NCI-H1092 (cell line): Measurements from ENCODE around the gene TRAF3IP3.

Source experiments
- DNase-seq: peaks from one replicate; lab custom pipeline; 2025; lab: John Stamatoyannopoulos, UW

The TRAF3IP3 gene

DNA sequence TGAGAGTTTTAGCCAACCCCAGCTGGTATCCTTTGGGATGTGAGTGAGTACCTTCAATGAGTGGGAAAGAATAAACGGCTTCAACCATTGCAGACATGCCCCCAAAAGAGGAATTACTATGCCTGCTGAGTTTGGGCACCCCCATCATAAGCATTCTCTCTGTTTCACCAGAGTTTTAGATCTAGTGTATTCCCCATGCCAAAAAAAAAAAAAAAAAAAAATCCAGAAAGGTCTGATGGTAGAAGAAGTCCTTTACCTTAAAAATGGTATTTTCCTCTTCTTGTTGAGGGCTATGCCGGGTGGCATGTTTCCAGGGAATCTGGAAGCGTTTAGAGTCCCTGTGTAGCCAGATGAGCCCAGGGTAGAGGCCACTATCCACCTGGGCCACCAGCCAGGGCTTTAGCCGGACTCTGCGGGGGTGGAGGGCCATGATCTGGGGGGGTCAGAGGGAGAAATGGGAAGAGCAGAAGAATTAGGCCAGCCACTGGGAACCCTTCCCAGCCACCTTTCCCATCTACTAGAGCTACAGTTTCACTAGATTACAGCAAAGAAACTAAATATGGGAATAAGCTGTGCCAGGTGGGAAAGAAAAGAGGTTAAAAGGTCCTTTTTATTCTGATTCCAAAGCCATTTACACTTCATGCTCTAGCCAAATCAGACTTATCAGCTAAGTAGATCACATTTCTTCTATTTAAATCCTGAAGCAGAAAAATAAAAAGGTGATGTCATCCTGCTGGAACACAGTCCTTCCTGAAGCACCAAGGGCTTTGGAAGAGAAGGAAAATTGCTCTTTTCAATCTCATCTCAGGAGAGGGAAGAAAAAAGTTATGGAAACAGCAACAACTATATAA is 45.4 kb downstream of the TRAF3IP3 start:
- DNase-seq = peak; percentile 58

DNA sequence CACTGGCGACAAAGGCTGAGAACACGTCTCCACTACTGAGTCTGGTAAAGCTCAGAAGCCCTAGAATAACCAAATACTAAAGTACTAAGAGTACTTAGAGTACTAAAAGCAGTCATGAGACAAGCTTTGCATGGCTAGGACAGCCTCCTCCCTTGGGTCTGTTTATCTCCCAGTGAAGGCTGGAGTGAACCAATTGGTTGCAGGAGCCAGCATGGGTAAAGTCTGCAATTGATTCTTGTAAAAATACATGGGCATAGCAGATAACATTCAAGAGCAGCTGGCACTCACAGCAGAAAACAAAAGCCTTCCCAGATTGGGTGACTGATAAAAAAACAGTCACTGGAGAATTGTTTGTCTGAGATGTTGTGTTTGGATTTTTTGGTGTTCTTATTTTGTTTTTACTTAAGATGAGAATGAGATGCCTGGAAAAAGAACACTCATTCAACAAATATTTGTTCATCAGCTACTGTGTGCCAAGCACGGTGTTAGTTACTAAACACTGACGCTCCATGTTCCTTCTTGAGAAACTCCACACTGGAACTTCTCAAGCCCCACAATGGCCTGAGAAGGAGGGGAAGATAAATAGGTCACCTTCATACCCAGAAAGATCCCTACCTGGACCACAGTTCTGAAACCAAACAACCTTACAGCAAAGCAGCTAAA is 46.4 kb downstream of the TRAF3IP3 start:
- no peak for DNase-seq

DNA sequence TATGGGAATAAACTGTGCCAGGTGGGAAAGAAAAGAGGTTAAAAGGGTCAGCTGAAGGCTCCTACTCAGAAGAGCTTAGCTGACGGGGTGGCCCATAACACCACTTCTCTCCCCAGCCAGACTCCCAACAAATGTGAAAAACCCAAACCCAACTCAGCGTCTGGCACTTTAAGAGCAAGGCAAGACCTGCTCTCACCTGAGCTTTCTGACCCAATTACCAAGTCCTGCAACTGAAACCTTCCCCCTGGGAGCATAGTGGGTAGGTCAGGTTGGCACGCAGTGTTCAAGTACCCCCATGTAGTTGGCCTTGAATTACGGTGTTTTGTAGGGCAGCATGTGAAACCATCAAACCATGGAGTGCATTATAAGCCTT is 46.9 kb downstream of the TRAF3IP3 start:
- DNase-seq = no peak

DNA sequence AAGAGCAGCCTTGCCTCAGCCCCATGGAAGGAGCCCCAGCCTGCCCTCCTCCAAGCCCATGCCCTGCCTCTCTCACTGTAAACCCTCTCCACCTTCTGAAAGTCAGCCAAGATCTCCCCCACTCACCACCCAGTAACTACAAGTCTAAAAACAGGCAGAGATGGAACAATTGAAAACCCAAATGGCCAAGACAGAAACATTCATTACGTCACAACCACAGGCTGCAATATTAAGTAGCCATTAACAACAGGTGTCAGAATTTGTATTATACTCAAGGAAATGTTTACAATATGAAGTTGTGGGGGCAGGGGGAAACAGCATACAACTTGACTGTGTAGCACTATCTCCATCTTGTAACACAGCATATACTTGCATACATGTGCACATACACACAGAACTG is 47.7 kb downstream of the TRAF3IP3 start:
- no peak for DNase-seq

DNA sequence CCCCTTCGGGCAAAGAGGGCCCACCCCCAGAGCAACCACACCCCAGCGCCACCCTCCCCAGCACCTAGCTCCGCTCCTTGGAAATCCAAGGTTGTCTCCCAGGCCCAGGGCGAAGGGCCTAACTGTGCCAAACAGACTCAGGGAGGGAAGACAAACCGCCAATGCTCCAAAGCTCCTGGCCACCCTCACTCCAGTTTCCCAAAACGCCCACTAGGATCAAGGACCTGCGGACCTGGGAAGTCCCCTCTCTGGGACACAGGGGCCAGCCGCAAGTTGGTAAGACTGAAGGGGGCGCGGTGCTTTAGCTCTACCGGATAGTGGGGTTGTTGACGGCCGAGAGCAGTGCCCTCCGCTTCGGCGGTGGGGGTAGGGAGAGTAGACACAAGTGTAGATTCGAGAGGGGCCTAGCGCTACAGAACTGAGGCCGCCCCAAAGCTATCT is 49.5 kb downstream of the TRAF3IP3 start:
- DNase-seq = no peak

DNA sequence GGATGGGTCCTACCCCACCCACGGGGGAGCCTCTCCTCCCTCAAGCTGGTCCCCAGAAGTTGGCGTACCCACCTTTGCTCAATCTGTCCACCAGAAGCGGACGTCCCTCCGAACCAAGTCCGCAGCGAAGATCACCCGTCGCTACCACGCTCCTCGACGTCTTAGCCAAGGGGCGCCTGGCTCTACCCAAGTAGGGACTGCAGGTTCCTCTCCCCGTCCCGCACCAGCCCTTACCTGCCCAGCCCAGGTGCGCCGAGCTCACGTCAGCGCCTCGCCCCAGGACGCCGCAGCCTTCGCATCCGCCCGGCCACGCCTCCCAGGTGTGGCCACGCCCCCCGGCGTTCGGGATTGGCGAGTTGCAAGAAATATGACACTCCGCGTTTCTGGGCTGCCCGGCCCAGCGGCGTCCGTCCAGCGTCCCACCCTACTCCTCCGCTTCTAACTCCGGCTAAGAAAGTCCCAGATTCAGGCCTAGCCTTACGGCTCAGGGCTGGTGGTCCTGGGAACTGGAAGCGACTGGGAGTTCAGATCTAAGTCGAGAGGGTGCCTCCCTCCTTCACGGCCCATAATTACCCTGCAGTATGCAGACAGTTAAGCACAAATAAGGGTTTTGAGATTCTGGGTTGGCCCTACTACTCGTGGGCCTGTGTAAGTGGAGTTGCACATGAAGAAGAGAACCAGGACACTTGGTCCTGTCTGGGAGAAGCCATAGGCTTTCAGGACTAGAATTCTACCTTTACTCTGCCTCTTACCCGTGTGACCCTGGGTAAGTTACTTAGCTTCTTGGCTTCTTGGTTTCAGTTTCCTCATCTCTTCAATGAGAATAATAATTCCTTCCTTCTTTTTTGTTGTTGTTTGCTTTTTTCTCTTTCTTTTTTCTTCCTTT is 50.3 kb downstream of the TRAF3IP3 start, which contains the start of gene IRF6:
IRF6 (minus strand) TSS at position 268 of the 886 bp plus-strand sequence. CDS start 4,729 bp downstream, outside the sequence.
- no peak for DNase-seq

DNA sequence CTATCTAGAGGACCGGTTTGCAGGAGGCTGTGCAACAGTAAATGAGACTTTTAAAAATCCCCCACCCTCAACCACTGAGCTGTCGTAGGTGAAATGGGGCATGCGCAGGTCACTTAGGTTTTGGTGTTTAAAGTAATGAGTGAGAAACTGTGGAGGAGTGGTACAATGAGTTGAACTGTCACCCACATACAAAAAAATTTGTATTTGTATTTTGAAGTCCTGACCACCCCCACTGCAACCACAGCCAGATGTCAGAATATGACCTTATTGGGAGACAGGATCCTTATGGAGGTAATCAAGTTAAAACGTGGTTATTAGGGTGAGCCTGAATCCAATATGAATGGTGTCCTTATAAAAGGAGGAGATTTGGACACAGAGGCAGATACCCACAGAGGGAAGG is 51.7 kb downstream of the TRAF3IP3 start:
- no peak for DNase-seq

DNA sequence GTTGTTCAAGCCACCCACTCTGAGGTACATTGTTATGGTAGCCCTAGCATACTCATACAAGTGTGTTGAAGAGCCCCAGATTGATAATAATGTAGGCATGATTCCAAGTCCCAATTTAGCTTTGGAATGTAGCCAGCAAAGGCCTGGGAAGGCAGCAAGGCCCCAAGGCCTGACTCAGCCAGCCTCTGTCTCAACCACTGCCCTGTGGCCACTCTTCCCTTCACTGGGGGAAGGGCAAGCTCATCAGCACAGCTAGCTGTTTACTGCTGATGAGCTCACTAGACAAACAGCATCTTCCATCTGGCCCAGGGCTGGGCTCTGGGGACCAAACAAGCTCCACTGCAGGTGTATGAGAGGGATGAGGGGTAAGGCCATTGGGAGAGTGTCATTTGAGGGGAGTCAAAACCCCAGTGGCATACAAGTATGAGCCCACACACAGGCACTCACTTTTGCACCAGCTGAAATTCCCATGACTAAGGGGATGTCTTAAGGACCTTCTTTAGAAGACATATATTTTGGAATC is 52.3 kb downstream of the TRAF3IP3 start:
- DNase-seq = peak; percentile 74

DNA sequence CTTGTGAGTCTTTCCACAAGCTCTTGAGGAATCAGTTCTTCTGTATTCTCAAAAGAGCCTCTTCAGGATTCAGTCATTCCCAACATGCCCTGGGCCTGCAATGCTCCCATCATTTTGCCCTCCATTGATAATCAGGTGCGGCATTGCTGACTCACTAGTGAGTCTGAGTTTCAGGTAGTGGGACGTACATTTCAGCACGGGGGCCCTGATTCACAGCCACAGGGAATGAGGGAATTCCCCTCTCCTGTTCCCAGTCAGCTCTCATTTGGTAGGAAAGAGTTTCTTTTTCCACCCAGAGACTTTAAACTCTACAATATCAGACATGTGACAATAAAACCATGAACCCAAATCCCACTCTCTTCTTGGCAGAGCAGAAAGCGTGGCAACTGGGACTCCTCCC is 53.8 kb downstream of the TRAF3IP3 start:
- no peak for DNase-seq

DNA sequence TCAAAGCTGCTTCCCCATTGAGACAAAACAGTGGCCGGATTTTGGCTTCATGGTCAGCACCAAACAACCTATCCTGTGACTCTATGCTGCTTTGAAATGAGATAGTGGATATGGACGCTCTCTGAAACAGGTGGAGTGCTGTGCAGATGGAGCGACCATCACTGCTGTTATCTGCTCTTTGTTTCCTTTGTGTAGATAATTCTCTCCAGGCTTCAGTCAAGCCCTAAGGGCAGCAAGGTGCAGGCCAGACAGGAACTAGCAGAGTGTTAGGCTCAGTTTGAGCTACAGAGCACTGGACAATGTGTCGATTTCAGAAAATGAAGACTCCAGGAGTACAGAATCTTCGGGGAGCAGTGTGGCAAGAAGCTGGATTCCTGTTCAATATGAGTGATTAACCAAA is 54.9 kb downstream of the TRAF3IP3 start:
- no peak for DNase-seq

DNA sequence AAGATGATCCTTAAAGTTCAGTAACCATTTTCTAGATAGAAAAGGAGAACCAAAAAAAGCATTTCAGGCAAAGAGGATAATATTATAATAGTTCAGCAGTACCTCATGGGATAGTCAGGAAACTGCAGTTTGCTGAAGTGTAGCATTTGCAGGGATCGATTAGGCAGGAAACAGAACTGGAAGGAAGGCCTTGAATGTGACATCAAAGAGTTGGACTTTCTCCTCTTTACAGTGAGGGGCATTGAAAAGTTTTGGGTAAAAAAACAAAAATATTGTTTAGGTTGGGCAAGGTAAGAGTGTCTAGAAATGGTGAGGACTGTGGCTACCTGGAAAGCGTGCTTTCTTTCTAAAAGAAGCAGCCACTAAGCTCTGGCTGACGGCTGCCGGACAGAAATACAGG is 58.0 kb downstream of the TRAF3IP3 start:
- no peak for DNase-seq

DNA sequence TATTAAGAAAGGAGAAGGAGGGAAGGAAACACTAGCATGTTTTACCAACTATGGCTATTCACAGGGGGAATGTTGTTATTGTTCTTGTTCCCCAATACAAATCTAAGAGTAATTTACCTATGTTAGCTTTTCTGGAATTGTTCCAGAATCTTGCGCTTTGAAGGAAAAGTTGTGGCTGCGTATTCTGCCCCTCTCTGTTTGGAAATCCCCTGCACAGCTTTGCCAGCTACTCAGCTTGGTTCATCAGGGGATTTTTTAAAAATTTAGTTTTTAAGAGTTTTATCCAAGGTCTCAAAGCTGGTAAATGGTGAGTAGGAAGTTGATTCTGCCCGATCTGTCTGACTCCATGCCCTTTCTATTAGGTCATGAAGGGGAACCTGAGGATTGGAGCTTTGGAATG is 59.6 kb downstream of the TRAF3IP3 start:
- DNase-seq = no peak

DNA sequence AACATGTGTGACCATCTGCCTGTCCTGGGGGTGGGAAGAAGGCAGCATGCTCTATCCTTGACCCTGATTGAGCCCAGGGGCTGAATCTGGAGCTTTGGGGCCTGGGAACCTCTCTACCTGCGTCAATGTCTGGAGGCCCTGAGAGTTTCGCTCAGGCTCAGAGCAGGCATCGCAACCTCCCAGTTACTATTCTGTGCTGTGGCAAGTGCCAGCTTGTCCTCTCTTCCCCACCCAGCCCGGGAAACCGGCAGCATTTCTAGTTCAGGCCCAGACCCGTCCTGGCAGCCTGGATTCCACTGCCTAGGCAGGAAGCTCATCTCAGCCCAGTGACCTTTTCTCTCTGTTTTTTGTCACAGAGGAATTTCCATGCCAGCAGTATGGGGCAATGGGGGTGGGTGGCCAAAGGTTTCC is 60.1 kb downstream of the TRAF3IP3 start:
- no peak for DNase-seq

DNA sequence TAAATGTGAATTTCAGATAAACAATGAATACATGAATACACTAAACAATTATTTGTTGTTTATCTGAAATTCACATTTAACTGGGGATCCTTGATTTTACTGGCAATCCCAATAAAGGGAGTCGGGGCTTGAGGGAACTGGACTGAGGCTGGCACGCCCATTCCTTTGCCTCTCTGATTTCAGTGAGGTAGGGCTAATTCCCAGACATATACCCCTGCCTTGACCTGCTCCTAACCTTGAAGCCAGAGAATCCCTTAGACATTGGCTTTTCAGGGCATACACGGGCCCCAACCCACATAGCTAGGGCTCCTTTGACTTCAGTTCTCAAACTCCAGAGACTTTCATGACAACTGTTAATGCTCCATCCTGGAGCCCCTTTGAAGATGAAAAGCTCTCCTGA is 61.1 kb downstream of the TRAF3IP3 start:
- DNase-seq = no peak

DNA sequence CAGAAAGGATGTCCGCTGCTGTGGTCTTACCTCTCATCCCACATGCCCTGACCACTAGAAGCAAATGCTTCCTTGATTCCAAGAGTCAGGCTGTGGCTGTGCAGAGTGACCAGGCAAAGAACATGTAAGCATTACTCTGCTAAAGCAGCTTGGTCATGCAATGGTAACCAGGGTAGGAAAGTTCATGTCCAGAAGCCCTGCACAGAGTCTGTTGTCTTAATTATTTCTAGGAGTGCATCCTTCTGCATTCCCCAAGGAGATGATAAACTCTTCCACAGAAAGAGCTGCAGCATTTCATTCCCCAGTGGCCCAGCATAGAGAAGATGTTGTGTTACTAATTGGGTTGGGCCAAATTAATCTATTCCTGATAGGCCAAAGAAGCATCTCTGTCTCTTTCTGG is 61.8 kb downstream of the TRAF3IP3 start:
- no peak for DNase-seq

DNA sequence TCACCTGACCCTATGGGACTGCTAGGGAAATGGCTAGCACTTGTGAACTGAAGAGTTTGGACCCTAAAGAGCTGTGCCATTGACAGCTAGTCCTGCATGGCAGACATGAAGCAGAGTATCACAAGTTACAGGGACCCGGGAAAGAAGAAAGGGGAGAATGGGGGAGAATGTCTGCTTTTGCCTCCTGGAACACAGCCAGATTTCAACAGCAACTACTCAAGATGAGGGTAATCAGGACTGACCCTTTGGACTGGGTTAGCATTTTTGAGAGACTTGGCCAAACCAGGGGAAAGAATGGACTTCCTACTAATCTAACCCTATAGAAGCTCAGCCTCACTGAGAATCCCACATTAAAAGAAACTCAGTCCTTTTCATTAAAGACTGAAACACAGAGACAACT is 63.2 kb downstream of the TRAF3IP3 start:
- no peak for DNase-seq

DNA sequence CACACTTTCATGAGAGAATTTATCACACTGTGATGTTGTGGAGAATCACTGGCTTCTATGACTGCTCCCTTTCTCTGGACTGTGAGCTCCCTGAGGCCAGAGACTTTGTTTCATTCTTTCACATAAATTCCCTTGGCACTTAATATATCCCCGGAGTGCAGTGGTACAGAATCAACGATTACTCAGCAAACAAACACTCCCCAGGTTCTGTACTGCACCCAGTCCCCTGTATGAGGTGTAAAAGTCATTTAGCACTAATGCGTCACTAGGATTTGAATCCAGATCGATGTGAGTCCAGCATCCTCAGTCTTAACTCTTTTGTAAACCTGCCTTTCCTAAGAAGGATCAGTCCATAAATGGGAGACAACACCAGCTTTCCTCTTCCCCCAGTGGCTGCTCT is 65.1 kb downstream of the TRAF3IP3 start:
- DNase-seq = no peak

DNA sequence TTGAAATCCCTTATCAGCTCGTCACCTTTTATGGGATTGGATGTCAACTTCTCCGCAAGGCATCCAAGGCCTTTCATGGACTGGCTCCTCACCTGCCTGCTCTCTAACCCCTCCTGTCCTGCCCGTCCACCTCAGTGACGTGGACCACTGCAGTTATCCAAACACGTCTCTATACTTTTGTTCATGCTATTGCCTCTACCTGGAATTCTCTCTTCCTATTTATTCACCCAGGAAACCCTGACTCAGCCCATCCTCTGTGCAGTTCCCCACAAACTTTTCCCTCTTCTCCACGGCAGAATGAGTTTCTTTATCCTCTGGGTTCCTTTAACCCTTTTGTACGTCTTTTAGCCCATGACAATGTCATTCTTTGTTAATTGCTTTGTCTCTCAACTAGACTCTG is 66.9 kb downstream of the TRAF3IP3 start:
- DNase-seq = no peak

DNA sequence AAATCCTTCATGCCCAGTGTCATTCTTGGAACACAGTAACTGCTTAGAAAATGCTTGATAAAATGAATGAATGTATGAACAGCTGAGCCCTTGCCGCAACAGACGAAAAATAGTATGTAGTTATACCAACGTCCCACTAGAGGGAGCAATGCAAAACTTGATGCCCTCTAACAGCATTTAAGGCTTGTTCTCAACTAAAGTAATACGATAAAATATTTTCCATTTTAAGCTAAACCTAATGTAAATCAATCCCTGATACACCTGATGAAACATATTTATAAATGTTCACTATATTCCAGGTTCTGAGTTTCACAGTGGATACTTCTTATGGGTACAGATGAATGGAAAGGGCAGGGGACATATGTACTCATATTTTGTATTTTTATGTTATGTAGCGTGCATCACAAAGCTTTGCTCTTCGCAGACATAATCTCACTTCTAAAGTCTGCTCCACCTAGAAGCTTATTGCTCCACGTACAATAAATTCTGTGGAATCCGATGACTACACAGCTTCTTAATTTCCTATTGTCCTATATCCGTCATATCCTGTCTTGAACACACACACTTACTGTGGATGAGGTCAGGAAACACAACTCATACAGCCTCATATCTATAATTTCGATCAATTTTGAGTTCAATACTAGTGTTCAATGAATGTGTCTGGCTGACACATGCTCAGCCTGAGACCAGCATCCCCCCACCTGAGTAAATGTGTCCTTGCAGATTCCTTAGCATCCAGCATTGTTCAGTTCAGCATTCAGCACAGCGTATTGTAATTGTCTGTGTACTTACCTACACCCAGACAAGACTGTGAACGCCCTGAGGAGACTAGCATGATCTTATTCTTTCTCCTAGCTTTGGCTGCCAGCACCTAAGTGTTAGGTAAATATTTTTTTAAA is 67.5 kb downstream of the TRAF3IP3 start:
- DNase-seq = peak; percentile 51

DNA sequence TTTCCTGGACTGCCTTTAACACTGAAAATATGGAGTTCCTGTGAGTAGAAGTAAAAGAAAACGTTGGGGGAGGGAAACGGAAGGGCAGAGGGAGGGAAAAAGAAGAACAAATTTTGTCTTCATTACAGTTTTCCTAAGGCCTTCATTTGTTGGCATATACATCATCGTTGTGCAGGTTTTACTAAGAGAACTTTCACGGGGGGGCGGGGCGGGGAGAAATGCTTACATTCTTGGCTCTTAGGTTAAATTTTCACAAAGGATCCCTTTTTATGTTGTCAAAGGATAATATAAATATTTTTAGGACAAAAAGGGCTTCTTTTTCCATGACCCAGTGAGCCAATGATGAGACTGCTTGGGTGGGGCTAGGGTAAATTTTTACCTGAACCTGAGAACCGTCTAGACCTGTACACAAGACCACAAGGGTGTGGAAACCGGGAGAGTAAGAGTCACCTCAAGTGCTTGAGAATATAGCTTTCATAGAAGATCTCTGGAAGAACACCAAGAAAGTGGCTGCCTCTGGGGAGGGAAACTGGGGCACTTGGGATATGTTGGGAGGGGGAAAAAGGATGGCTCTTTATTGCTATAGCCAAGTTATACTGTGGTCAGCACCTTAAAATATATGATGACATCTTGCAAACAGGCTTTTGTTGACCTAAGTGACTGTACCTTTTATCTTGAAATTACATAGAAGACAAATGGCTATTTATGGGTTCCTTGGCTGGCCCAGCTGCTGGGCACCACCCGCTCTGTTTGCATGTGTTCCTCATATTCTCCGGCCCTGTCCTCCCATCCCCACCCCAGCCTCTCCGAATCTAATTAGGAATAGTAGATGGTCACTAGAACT is 70.0 kb downstream of the TRAF3IP3 start:
- DNase-seq = no peak
